K562 (cell line): ENCODE results near the gene ARMH1. TPM values are rescaled to one million over a fixed set of nuclear protein-coding genes. Genes with fewer than 3 reads are reported as not detected.

Experiments used
- ATAC-seq: fragments of 200-7000 bp; cut with Tn5 transposase; 3 replicates; pipeline ENCODE4 v1.9.1; 2020; ENCODE audit warnings: moderate library complexity
- BruUV-seq: library from RNA; stranded (reverse); fragments of 400-500 nt; replicated peaks from 2 replicates; lab custom pipeline; 2021; lab: Mats Ljungman, UMichigan
- CTCF ChIA-PET: fragments of 300-600 bp; formaldehyde crosslinking; extraction: SDS; loops from one replicate; lab custom pipeline; 2021; ENCODE audit warnings: low intra/inter-chr PET ratio; lab: Yijun Ruan, JAX
- POLR2A ChIA-PET: fragments of 300-600, 350-650 bp; sonication (Branson Sonifier 250); formaldehyde crosslinking; extraction: SDS; loops from one replicate; lab custom pipeline; 2021; ENCODE audit warnings: antibody characterized with exemption, inconsistent platforms; lab: Yijun Ruan, JAX
- DNase-seq, 4 experiments: peaks; one replicate each; pipeline versions ENCODE4 v3.0.0 to v3.0.0-alpha.2; 2011 to 2018; ENCODE audit warnings: low spot score in 3 of 4, mixed read lengths in 3 of 4; ENCODE audit errors: extremely low read depth in 1 of 4
- FAIRE-seq: peaks from 2 replicates; lab custom pipeline; 2011; peaks lifted over from hg19 to GRCh38; lab: Jason Lieb, UNC
- H2AFZ ChIP-seq: 2 replicates; pipeline ENCODE4 v1.6.0; 2011; ENCODE audit warnings: low read depth, low read length, control low read depth, inconsistent platforms
- H3K27ac ChIP-seq: fragments of 200-600 bp; 3 replicates; pipeline ENCODE4 v1.8.0; 2011; ENCODE audit warnings: low read depth, mild to moderate bottlenecking, control low read depth, inconsistent platforms, low read length, moderate library complexity, mixed read lengths; ENCODE audit errors: extremely low read depth
- H3K27me3 ChIP-seq, 2 experiments: fragments of 300-600 bp in 1 of 2; 2 replicates in 1 of 2; 3 replicates in 1 of 2; pipeline versions ENCODE4 v1.6.0 to v1.8.0; 2011; ENCODE audit warnings: inconsistent platforms in 2 of 2, low read length in 2 of 2, mild to moderate bottlenecking in 1 of 2, mixed read lengths in 1 of 2, moderate library complexity in 1 of 2; ENCODE audit not compliant: control insufficient read depth in 2 of 2, insufficient read depth in 2 of 2
- H3K36me3 ChIP-seq: fragments of 300-600 bp; 3 replicates; pipeline ENCODE4 v1.8.0; 2011; ENCODE audit warnings: mild to moderate bottlenecking, low read length, inconsistent platforms; ENCODE audit not compliant: control insufficient read depth, insufficient read depth
- H3K4me1 ChIP-seq, 2 experiments: fragments of 200-600 bp in 1 of 2; replicated peaks in 1 of 2; 2 replicates in 1 of 2; 3 replicates in 1 of 2; pipeline versions ENCODE4 v1.5.1 to v1.8.0; 2011; ENCODE audit warnings: inconsistent platforms in 2 of 2, low read length in 2 of 2, mild to moderate bottlenecking in 1 of 2, mixed read lengths in 1 of 2, moderate library complexity in 1 of 2; ENCODE audit not compliant: control insufficient read depth in 2 of 2, insufficient read depth in 2 of 2
- H3K4me2 ChIP-seq: 2 replicates; pipeline ENCODE4 v1.6.1; 2011; ENCODE audit warnings: low read length, control low read depth, inconsistent platforms, mixed read lengths; ENCODE audit not compliant: insufficient read depth
- H3K4me3 ChIP-seq: fragments of 200-600 bp; sonication (generic), shearing (Covaris generic); 2 replicates; pipeline ENCODE4 v1.5.1; 2016; ENCODE audit warnings: control low read depth, inconsistent platforms
- H3K79me2 ChIP-seq: fragments of 200-600 bp; 3 replicates; pipeline ENCODE4 v1.8.0; 2011; ENCODE audit warnings: low read length, inconsistent platforms; ENCODE audit not compliant: control insufficient read depth, insufficient read depth
- H3K9ac ChIP-seq, 2 experiments: 2 replicates each; pipeline versions ENCODE4 v1.6.0 to v1.6.1; 2011; ENCODE audit warnings: low read depth in 2 of 2, low read length in 2 of 2, control low read depth in 1 of 2, inconsistent platforms in 1 of 2, mild to moderate bottlenecking in 1 of 2, mixed read lengths in 1 of 2; ENCODE audit not compliant: insufficient read depth in 1 of 2
- H3K9me1 ChIP-seq: one replicate; pipeline ENCODE4 v1.6.0; 2011; ENCODE audit warnings: inconsistent platforms, mild to moderate bottlenecking, low read length, moderate library complexity; ENCODE audit not compliant: control insufficient read depth, insufficient read depth
- H3K9me3 ChIP-seq: replicated peaks from 2 replicates; pipeline ENCODE4 v1.5.1; 2011; ENCODE audit warnings: low read depth, low read length, inconsistent platforms; ENCODE audit not compliant: control insufficient read depth, insufficient read depth
- H4K20me1 ChIP-seq: replicated peaks from 2 replicates; pipeline ENCODE4 v1.6.1; 2011; ENCODE audit warnings: low read length, inconsistent platforms, mixed read lengths; ENCODE audit not compliant: control insufficient read depth, insufficient read depth
- FOXA1 ChIP-seq: fragments of 450-650 bp; IDR thresholded peaks from 2 replicates; pipeline ENCODE4 v1.6.1; 2016; ENCODE audit warnings: mild to moderate bottlenecking, borderline replicate concordance
- HOXB6 ChIP-seq: fragments of 250-450 bp; sonication (Bioruptor Pico); IDR thresholded peaks from 2 replicates; pipeline ENCODE4 v1.5.1; 2022; ENCODE audit warnings: mild to moderate bottlenecking, borderline replicate concordance
- POLR2G ChIP-seq: fragments of 200-400 bp; formaldehyde crosslinking; IDR thresholded peaks from 2 replicates; pipeline ENCODE4 v1.6.1; 2017; ENCODE audit warnings: low read depth, mild to moderate bottlenecking, antibody characterized with exemption, low read length, moderate library complexity
- TCF7 ChIP-seq: sonication (generic); IDR thresholded peaks from 2 replicates; pipeline ENCODE4 v1.6.1; 2016; ENCODE audit warnings: antibody characterized with exemption, borderline replicate concordance
- TEAD4 ChIP-seq, 2 experiments: sonication (generic) in 1 of 2; formaldehyde crosslinking in 1 of 2; IDR thresholded peaks; 2 replicates each; pipeline versions ENCODE4 v1.6.1 to v1.8.0; 2012 to 2022; ENCODE audit warnings: borderline replicate concordance in 1 of 2, inconsistent platforms in 1 of 2, low read length in 1 of 2, mild to moderate bottlenecking in 1 of 2, missing genetic modification reagents in 1 of 2
- ZNF766 ChIP-seq: fragments of 200-800 bp; sonication (Bioruptor generic); conservative IDR thresholded peaks from 2 replicates; pipeline ENCODE4 v1.6.1; 2016; ENCODE audit warnings: missing genetic modification characterization, missing compliant biosample characterization
- WGBS: fragments of 100-300 bp; shearing (Covaris generic); methylation state at CpG from one replicate; pipeline ENCODE4 v1.1.6; 2016; ENCODE audit warnings: low coverage, mixed read lengths; ENCODE audit not compliant: insufficient coverage; ENCODE audit errors: missing lambda C conversion rate; 5-methylcytosine and 5-hydroxymethylcytosine counted together
- in situ Hi-C: fragments of 300-500 bp; cut with MboI; formaldehyde crosslinking; loops from 4 replicates; pipeline ENCODE4 v1.15.0; 2018; ENCODE audit warnings: inconsistent platforms, mixed read lengths
- intact Hi-C: fragments of 100-400 bp; cut with micrococcal nuclease; formaldehyde crosslinking; loops from 2 replicates; pipeline ENCODE4 v1.14.2; 2022
- polyA plus RNA-seq, 8 experiments: library from polyadenylated mRNA; depleted of rRNA in 4 of 8; stranded (reverse) in 5 of 8; unstranded in 3 of 8; fragments of >200 nt; fragmentation: Nextera tagmentation in 2 of 8; fragmentation: Illumina TruSeq in 1 of 8; extraction: Ambion mirVana in 2 of 8; extraction: Trizol in 1 of 8; gene quantifications; 2 replicates each; pipeline versions ENCODE4 v1.2.1 to v1.2.3, GENCODE V29; 2011 to 2014; ENCODE audit warnings: inconsistent platforms in 1 of 8, missing spikeins in 1 of 8
- total RNA-seq, 7 experiments: library from RNA; depleted of rRNA in 6 of 7; stranded (reverse); fragments of >200 nt in 6 of 7; fragmentation: Illumina TruSeq in 2 of 7; extraction: Trizol in 2 of 7; gene quantifications; 2 replicates each; pipeline versions ENCODE4 v1.2.1 to v1.2.3, GENCODE V29; 2011 to 2021; ENCODE audit warnings: low replicate concordance in 1 of 7

Gene ARMH1
- total and polyA plus RNA-seq, 9 of the 15 experiments (the other 6 are each of a cell fraction or from before 2014, with no cell fraction given): 0.41 TPM; not detected in 8

- Histone ChIP-seq H3K27ac (no peak overlapping the region), H4K20me1 (peaks cover 8% of the 10 kb centered on the region), H3K9me3 (no peaks in the 10 kb centered on the region), H3K79me2 (no peaks in the 10 kb centered on the region), H2AFZ (no peak overlapping the region), H3K9ac (peak overlapping the region in 1 of 2 experiments; percentile 15; a peak in 1 of 4 replicates), H3K4me3 (no peak overlapping the region), H3K9me1 (no peaks in the 10 kb centered on the region), H3K36me3 (peaks cover 61% of the 10 kb centered on the region; the same call in 2 of the 3 replicates), H3K4me1 (peaks cover 0 to 23% of the 10 kb centered on the region in 2 experiments; a peak in 2 of 5 replicates), H3K4me2 (no peak overlapping the region), H3K27me3 (no peaks in the 10 kb centered on the region)
- WGBS: 92% methylated on average over 22 of the region's 23 CpGs
- ChIA-PET POLR2A (interaction anchor here (0.6 to 17.6 kb wide), 5 partner anchors 16 to 1247 kb away, joined by 3 to 328 read pairs (median 3); no protein-coding TSS in a partner anchor), CTCF (interaction anchor here (4.3 kb wide), 1 partner anchor 40 kb away, joined by 62 read pairs; no protein-coding TSS in a partner anchor)
- in situ Hi-C loops (loop anchor here (5.0 kb wide), 2 partner anchors 43 to 278 kb away; no protein-coding TSS in a partner anchor), intact Hi-C loops (loop anchor here (10.0 kb wide), 1 partner anchor 435 kb away; the partner anchor contains the start of gene DMAP1)
- no peak for ATAC-seq
- no peak for DNase-seq
- no TSS peak for BruUV-seq
- TF ChIP-seq TEAD4 (IDR thresholded peaks at IDR 0.05; ENCODE audit: low read length): no peak
- no peak for TF ChIP-seq TEAD4 (CRISPR knock-in tag; IDR thresholded peaks at IDR 0.05; ENCODE audit: borderline replicate concordance)
- 0 out of 2 replicates have a peak, but pooled peaks have one; percentile 21 for TF ChIP-seq POLR2G
- no peak for TF ChIP-seq HOXB6 (CRISPR knock-in tag)
- TF ChIP-seq TCF7: no peak
- no peak for TF ChIP-seq FOXA1
- TF ChIP-seq ZNF766 (CRISPR knock-in tag): no peak
- no peak for FAIRE-seq
Observed at GRCh38 chr1:44650159-44650831, 24.2 kb upstream of the ARMH1 start.
